HepG2 (cell line): ENCODE measurements around the gene TPD52L2. TPM values are rescaled to one million over a fixed set of nuclear protein-coding genes. Genes with fewer than 3 reads are reported as not detected.
A peak's percentile ranks its signal among the peaks of the same experiment; 100 is the strongest.

Experiments used
- DR1 ChIP-seq: sonication (generic); formaldehyde crosslinking; IDR thresholded peaks from 2 replicates; pipeline ENCODE4 v1.8.0; 2021; ENCODE audit warnings: mild to moderate bottlenecking, missing genetic modification reagents, inconsistent platforms
- ELK4 ChIP-seq: sonication (generic); formaldehyde crosslinking; IDR thresholded peaks from 2 replicates; pipeline ENCODE4 v1.9.0; 2021; ENCODE audit warnings: missing genetic modification reagents, borderline replicate concordance
- FOXA1 ChIP-seq, 2 experiments: fragments of 450-650 bp in 1 of 2; sonication (generic) in 1 of 2; formaldehyde crosslinking in 1 of 2; IDR thresholded peaks; 2 replicates each; pipeline versions ENCODE4 v1.4.0 to v1.6.1; 2016 to 2020; ENCODE audit warnings: missing genetic modification reagents in 1 of 2
- KDM5A ChIP-seq: fragments of 200-600 bp; sonication (generic); IDR thresholded peaks from 2 replicates; pipeline ENCODE4 v1.7.0; 2018; ENCODE audit warnings: antibody characterized with exemption, mild to moderate bottlenecking, low read length, borderline replicate concordance
- KDM5B ChIP-seq: sonication (generic); formaldehyde crosslinking; IDR thresholded peaks from 2 replicates; pipeline ENCODE4 v1.4.0; 2020; ENCODE audit warnings: missing genetic modification reagents, mild to moderate bottlenecking, borderline replicate concordance
- NFIB ChIP-seq: sonication (generic); formaldehyde crosslinking; IDR thresholded peaks from 2 replicates; pipeline ENCODE4 v1.9.0; 2021; ENCODE audit warnings: missing genetic modification reagents, mild to moderate bottlenecking, borderline replicate concordance
- RBAK ChIP-seq: sonication (generic); formaldehyde crosslinking; IDR thresholded peaks from 2 replicates; pipeline ENCODE4 v1.5.1; 2020; ENCODE audit warnings: mild to moderate bottlenecking, missing genetic modification reagents
- RFX5 ChIP-seq: IDR thresholded peaks from 2 replicates; pipeline ENCODE4 v1.6.1; 2011; ENCODE audit warnings: low read depth, low read length, improper control_type of control experiment
- SMAD3 ChIP-seq: sonication (generic); formaldehyde crosslinking; IDR thresholded peaks from 2 replicates; pipeline ENCODE4 v1.4.0; 2020; ENCODE audit warnings: missing genetic modification reagents
- TFAP4 ChIP-seq: sonication (generic); IDR thresholded peaks from 2 replicates; pipeline ENCODE4 v1.6.1; 2016; ENCODE audit warnings: low read depth, borderline replicate concordance
- ZNF605 ChIP-seq: sonication (generic); formaldehyde crosslinking; IDR thresholded peaks from 2 replicates; pipeline ENCODE4 v1.8.0; 2022; ENCODE audit warnings: mild to moderate bottlenecking, missing genetic modification reagents
- ZNF703 ChIP-seq: sonication (generic); formaldehyde crosslinking; IDR thresholded peaks from 2 replicates; pipeline ENCODE4 v1.5.1; 2020; ENCODE audit warnings: missing genetic modification reagents, mild to moderate bottlenecking, moderate library complexity, borderline replicate concordance
- polyA plus RNA-seq, 8 experiments: library from polyadenylated mRNA; depleted of rRNA in 3 of 8; stranded (reverse) in 7 of 8; unstranded in 1 of 8; fragments of >200 nt; fragmentation: Illumina TruSeq in 4 of 8; extraction: Trizol in 4 of 8; gene quantifications; 2 replicates each; pipeline versions ENCODE4 v1.2.1 to v1.2.3, GENCODE V29; 2011 to 2016; ENCODE audit warnings: low read depth in 4 of 8, missing spikeins in 1 of 8, mixed read lengths in 1 of 8; ENCODE audit not compliant: insufficient read depth in 1 of 8
- total RNA-seq, 5 experiments: library from RNA; depleted of rRNA; stranded (reverse); fragments of >200 nt; fragmentation: Illumina TruSeq; extraction: Trizol; gene quantifications; 2 replicates each; pipeline ENCODE4 v1.2.3, GENCODE V29; 2016; ENCODE audit warnings: low read depth in 1 of 5
- TF ChIP-seq, protein P1 (sequence below): sonication (generic); formaldehyde crosslinking; IDR thresholded peaks from 2 replicates; pipeline ENCODE4 v1.4.0; 2020; ENCODE audit warnings: missing genetic modification reagents, mild to moderate bottlenecking, borderline replicate concordance
- TF ChIP-seq, protein P2 (sequence below): sonication (generic); formaldehyde crosslinking; IDR thresholded peaks from 2 replicates; pipeline ENCODE4 v1.5.0; 2020; ENCODE audit warnings: mild to moderate bottlenecking, missing genetic modification reagents

The TPD52L2 gene
- total and polyA plus RNA-seq, 2 of the 13 experiments (the other 11 are each of a cell fraction or from before 2014, with no cell fraction given), result 156 to 184 TPM

DNA sequence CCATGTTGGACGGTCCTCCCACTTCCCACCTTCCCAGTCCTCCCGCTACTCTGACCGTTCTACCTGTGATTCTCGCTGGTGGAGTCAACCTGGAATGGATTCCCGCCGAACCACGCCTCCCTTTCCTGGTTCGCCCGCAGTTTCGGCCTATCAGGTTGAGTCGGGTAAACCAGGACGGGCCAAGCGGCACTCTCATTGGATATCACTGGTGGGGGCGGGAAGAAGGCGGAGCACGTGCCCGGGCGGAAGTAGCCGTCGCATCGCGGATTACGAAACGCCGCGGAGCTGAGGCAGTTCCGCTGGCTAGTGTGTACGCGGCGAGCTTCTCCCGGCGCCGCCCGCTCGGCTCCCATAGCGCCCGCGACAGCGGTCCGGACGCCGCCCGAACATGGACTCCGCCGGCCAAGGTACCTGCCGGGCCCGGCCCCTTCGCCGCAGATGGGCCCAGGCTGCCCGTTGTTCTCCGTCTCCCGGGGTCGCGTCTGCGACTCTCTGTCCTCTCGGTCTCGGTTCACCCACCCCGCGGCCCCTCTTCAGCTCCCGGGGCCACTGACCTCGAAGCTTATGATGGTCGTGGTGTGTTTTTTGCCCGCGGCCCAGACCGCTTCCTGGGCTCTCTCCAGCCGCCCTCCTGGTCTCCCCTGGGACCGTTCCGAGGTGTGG, at the start of gene TPD52L2 (continued):
- TF ChIP-seq, protein P1, sequence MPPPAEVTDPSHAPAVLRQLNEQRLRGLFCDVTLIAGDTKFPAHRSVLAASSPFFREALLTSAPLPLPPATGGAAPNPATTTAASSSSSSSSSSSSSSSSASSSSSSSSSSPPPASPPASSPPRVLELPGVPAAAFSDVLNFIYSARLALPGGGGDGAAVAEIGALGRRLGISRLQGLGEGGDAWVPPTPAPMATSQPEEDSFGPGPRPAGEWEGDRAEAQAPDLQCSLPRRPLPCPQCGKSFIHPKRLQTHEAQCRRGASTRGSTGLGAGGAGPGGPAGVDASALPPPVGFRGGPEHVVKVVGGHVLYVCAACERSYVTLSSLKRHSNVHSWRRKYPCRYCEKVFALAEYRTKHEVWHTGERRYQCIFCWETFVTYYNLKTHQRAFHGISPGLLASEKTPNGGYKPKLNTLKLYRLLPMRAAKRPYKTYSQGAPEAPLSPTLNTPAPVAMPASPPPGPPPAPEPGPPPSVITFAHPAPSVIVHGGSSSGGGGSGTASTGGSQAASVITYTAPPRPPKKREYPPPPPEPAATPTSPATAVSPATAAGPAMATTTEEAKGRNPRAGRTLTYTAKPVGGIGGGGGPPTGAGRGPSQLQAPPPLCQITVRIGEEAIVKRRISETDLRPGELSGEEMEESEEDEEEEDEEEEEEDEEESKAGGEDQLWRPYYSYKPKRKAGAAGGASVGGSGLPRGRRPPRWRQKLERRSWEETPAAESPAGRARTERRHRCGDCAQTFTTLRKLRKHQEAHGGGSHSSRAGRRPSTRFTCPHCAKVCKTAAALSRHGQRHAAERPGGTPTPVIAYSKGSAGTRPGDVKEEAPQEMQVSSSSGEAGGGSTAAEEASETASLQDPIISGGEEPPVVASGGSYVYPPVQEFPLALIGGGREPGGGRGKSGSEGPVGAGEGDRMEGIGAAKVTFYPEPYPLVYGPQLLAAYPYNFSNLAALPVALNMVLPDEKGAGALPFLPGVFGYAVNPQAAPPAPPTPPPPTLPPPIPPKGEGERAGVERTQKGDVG, result peak; percentile 95
- TF ChIP-seq RBAK, result peak; percentile 77; the same call in 1 of the 2 replicates
- peak; percentile 49; the same call in 1 of the 2 replicates for TF ChIP-seq TFAP4
- peak; percentile 88 for TF ChIP-seq SMAD3
- peak; percentile 66 for TF ChIP-seq RFX5
- peak; percentile 74; the same call in 1 of the 2 replicates for TF ChIP-seq ELK4
- TF ChIP-seq KDM5B (CRISPR knock-in tag), result peak; percentile 91
- TF ChIP-seq FOXA1 (IDR thresholded peaks at IDR 0.05), result no peak
- peak; percentile 74 for TF ChIP-seq FOXA1 (CRISPR knock-in tag; IDR thresholded peaks at IDR 0.05)
- TF ChIP-seq, protein P2, sequence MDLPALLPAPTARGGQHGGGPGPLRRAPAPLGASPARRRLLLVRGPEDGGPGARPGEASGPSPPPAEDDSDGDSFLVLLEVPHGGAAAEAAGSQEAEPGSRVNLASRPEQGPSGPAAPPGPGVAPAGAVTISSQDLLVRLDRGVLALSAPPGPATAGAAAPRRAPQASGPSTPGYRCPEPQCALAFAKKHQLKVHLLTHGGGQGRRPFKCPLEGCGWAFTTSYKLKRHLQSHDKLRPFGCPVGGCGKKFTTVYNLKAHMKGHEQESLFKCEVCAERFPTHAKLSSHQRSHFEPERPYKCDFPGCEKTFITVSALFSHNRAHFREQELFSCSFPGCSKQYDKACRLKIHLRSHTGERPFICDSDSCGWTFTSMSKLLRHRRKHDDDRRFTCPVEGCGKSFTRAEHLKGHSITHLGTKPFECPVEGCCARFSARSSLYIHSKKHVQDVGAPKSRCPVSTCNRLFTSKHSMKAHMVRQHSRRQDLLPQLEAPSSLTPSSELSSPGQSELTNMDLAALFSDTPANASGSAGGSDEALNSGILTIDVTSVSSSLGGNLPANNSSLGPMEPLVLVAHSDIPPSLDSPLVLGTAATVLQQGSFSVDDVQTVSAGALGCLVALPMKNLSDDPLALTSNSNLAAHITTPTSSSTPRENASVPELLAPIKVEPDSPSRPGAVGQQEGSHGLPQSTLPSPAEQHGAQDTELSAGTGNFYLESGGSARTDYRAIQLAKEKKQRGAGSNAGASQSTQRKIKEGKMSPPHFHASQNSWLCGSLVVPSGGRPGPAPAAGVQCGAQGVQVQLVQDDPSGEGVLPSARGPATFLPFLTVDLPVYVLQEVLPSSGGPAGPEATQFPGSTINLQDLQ, result peak; percentile 91
- TF ChIP-seq ZNF703 (CRISPR knock-in tag), result peak; percentile 90; the same call in 1 of the 2 replicates
- peak; percentile 97 for TF ChIP-seq DR1 (CRISPR knock-in tag)
- TF ChIP-seq NFIB (CRISPR knock-in tag), result no peak
- peak; percentile 95 for TF ChIP-seq ZNF605 (CRISPR knock-in tag)
- TF ChIP-seq KDM5A, result no peak; the same call in 1 of the 2 replicates
